H9 (cell line): ENCODE measurements around the gene SLC45A1. TPM values are rescaled to one million over a fixed set of nuclear protein-coding genes. Genes with fewer than 3 reads are reported as not detected.

Source experiments
- DNase-seq: peaks from one replicate; pipeline ENCODE4 v3.0.0-alpha.2; 2017
- H2AFZ ChIP-seq: one replicate; pipeline ENCODE4 v1.6.1; 2013; ENCODE audit warnings: mild to moderate bottlenecking, low read length, control low read depth, moderate library complexity
- H2AK5ac ChIP-seq: 2 replicates; pipeline ENCODE4 v1.6.1; 2013; ENCODE audit warnings: low read length, control low read depth, mixed read lengths; ENCODE audit not compliant: insufficient read length
- H2BK120ac ChIP-seq: one replicate; pipeline ENCODE4 v1.6.1; 2013; ENCODE audit warnings: low read depth, mild to moderate bottlenecking, low read length, control low read depth, inconsistent platforms; ENCODE audit not compliant: poor library complexity, severe bottlenecking
- H2BK12ac ChIP-seq: 2 replicates; pipeline ENCODE4 v1.6.1; 2013; ENCODE audit warnings: low read length, control low read depth, mixed read lengths, low read depth; ENCODE audit not compliant: insufficient read length
- H2BK15ac ChIP-seq: 2 replicates; pipeline ENCODE4 v1.6.1; 2013; ENCODE audit warnings: low read depth, low read length, control low read depth
- H2BK20ac ChIP-seq: one replicate; pipeline ENCODE4 v1.6.1; 2013; ENCODE audit warnings: low read depth, mild to moderate bottlenecking, low read length, control low read depth, inconsistent platforms; ENCODE audit not compliant: poor library complexity, severe bottlenecking
- H2BK5ac ChIP-seq: 2 replicates; pipeline ENCODE4 v1.6.1; 2013; ENCODE audit warnings: low read length, control low read depth, mixed read lengths; ENCODE audit not compliant: insufficient read length
- H3K14ac ChIP-seq: 2 replicates; pipeline ENCODE4 v1.6.1; 2013; ENCODE audit warnings: low read length, control low read depth; ENCODE audit not compliant: insufficient read depth
- H3K18ac ChIP-seq: 2 replicates; pipeline ENCODE4 v1.6.1; 2013; ENCODE audit warnings: low read depth, mild to moderate bottlenecking, mixed read lengths, low read length, control low read depth; ENCODE audit not compliant: insufficient read length
- H3K23ac ChIP-seq: 2 replicates; pipeline ENCODE4 v1.6.1; 2013; ENCODE audit warnings: low read length, control low read depth, mixed read lengths, low read depth; ENCODE audit not compliant: insufficient read length
- H3K23me2 ChIP-seq: 2 replicates; pipeline ENCODE4 v1.6.1; 2013; ENCODE audit warnings: low read depth, mild to moderate bottlenecking, mixed read lengths, low read length, control low read depth; ENCODE audit not compliant: insufficient read length, poor library complexity, severe bottlenecking
- H3K27ac ChIP-seq: 2 replicates; pipeline ENCODE4 v1.5.1; 2013; ENCODE audit warnings: low read length, control low read depth, mixed read lengths, low read depth; ENCODE audit not compliant: insufficient read length
- H3K27me3 ChIP-seq: 2 replicates; pipeline ENCODE4 v1.6.1; 2013; ENCODE audit warnings: low read length, control low read depth, inconsistent platforms; ENCODE audit not compliant: insufficient read depth
- H3K4ac ChIP-seq: 2 replicates; pipeline ENCODE4 v1.6.1; 2013; ENCODE audit warnings: low read depth, mild to moderate bottlenecking, control low read depth, inconsistent platforms, low read length, moderate library complexity
- H3K4me1 ChIP-seq: 2 replicates; pipeline ENCODE4 v1.6.1; 2013; ENCODE audit warnings: low read length, control low read depth, inconsistent platforms; ENCODE audit not compliant: insufficient read depth
- H3K4me2 ChIP-seq: 2 replicates; pipeline ENCODE4 v1.6.1; 2013; ENCODE audit warnings: low read length, control low read depth, mixed read lengths; ENCODE audit not compliant: insufficient read length, insufficient read depth
- H3K56ac ChIP-seq: 2 replicates; pipeline ENCODE4 v1.6.1; 2013; ENCODE audit warnings: low read depth, mild to moderate bottlenecking, mixed read lengths, low read length, control low read depth; ENCODE audit not compliant: insufficient read length
- H3K79me1 ChIP-seq: 2 replicates; pipeline ENCODE4 v1.6.1; 2013; ENCODE audit warnings: low read depth, mild to moderate bottlenecking, moderate library complexity, low read length, control low read depth, inconsistent platforms; ENCODE audit not compliant: insufficient read depth, poor library complexity, severe bottlenecking
- H3K79me2 ChIP-seq: 2 replicates; pipeline ENCODE4 v1.6.1; 2013; ENCODE audit warnings: low read length, control low read depth, inconsistent platforms; ENCODE audit not compliant: insufficient read depth
- H3K9ac ChIP-seq: 2 replicates; pipeline ENCODE4 v1.6.1; 2013; ENCODE audit warnings: low read length, control low read depth, mixed read lengths; ENCODE audit not compliant: insufficient read length; ENCODE audit errors: extremely low read depth
- H3K9me3 ChIP-seq: one replicate; pipeline ENCODE4 v1.6.1; 2013; ENCODE audit warnings: low read depth, low read length, inconsistent platforms; ENCODE audit not compliant: control insufficient read depth
- H3T11ph ChIP-seq: one replicate; pipeline ENCODE4 v1.6.1; 2013; ENCODE audit warnings: mild to moderate bottlenecking, low read length, control low read depth, inconsistent platforms
- H4K20me1 ChIP-seq: one replicate; pipeline ENCODE4 v1.6.1; 2013; ENCODE audit not compliant: control insufficient read depth, insufficient read length, insufficient read depth
- H4K5ac ChIP-seq: 2 replicates; pipeline ENCODE4 v1.6.1; 2013; ENCODE audit warnings: low read depth, mild to moderate bottlenecking, mixed read lengths, low read length, control low read depth; ENCODE audit not compliant: insufficient read length
- H4K8ac ChIP-seq: replicated peaks from 2 replicates; pipeline ENCODE4 v1.6.1; 2013; ENCODE audit warnings: low read length, control low read depth, mixed read lengths, low read depth; ENCODE audit not compliant: insufficient read length
- H4K91ac ChIP-seq: 2 replicates; pipeline ENCODE4 v1.6.1; 2013; ENCODE audit warnings: low read depth, mild to moderate bottlenecking, moderate library complexity, mixed read lengths, low read length, control low read depth; ENCODE audit not compliant: insufficient read length
- H3K27ac Mint-ChIP-seq, 3 experiments: 2 replicates in 2 of 3; 3 replicates in 1 of 3; pipeline ENCODE4 v1.8.0; 2020 to 2021; ENCODE audit warnings: mixed read lengths in 3 of 3, mild to moderate bottlenecking in 1 of 3, moderate library complexity in 1 of 3
- H3K27me3 Mint-ChIP-seq: 2 replicates; pipeline ENCODE4 v1.8.0; 2021; ENCODE audit warnings: low read depth, mild to moderate bottlenecking, moderate library complexity, mixed read lengths
- H3K36me3 Mint-ChIP-seq, 3 experiments: 2 replicates in 2 of 3; 3 replicates in 1 of 3; pipeline ENCODE4 v1.8.0; 2020 to 2021; ENCODE audit warnings: low read depth in 3 of 3, mixed read lengths in 3 of 3; ENCODE audit not compliant: insufficient read depth in 1 of 3
- H3K4me1 Mint-ChIP-seq, 2 experiments: 2 replicates each; pipeline ENCODE4 v1.8.0; 2020; ENCODE audit warnings: mixed read lengths in 2 of 2
- H3K4me3 Mint-ChIP-seq, 2 experiments: 2 replicates in 1 of 2; 3 replicates in 1 of 2; pipeline ENCODE4 v1.8.0; 2020 to 2021; ENCODE audit warnings: mild to moderate bottlenecking in 2 of 2, mixed read lengths in 2 of 2, moderate library complexity in 1 of 2
- H3K9me3 Mint-ChIP-seq, 2 experiments: 2 replicates in 1 of 2; 3 replicates in 1 of 2; pipeline ENCODE4 v1.8.0; 2020; ENCODE audit warnings: mild to moderate bottlenecking in 2 of 2, mixed read lengths in 2 of 2, moderate library complexity in 1 of 2
- WGBS: extraction: QIAGEN DNeasy Blood & Tissue Kit; methylation state at CpG from one replicate; pipeline ENCODE4 v1.1.7; 2013; ENCODE audit warnings: missing lambda C conversion rate, low lambda C conversion rate, mixed read lengths; ENCODE audit not compliant: insufficient read length; ENCODE audit errors: extremely low coverage; 5-methylcytosine and 5-hydroxymethylcytosine counted together
- total RNA-seq: library from RNA; stranded (reverse); gene quantifications from 2 replicates; pipeline ENCODE4 v1.2.1, GENCODE V29; 2021
- TF ChIP-seq, protein P1 (sequence below): fragments of 200-600 bp; sonication (generic); conservative IDR thresholded peaks from 3 replicates; pipeline ENCODE4 v1.8.0; 2021; ENCODE audit warnings: antibody characterized with exemption, mild to moderate bottlenecking

Gene SLC45A1
- total RNA-seq, 1 experiment from 2014 or later: 0.63 TPM

DNA sequence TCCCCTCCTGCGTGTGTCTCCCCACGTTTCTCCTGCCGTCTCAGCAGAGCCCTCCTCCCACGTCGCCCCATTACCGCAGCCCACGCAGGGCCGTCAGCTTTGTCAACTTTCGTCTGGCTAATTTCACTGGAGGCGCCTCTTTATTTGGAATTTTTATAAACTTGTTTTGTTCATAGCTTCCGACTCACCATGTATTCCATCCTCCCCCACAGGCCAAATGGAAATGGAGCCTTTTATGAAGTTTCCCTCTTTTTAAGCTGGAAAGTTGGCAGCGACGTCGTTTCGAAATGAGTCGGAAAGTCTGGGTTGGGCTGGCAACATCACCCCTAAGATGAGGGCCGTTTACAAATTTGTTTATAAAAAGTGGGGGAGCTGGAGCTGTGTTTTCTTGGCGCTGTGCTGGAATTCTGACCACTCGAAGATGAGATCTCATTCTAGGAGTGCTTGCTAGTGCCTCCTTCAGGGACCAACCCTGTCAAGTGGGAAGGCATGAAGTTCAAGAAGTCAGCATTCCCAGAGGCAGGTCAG is 23.7 kb upstream of the SLC45A1 start:
- Mint-ChIP-seq H3K4me3 (no peak overlapping the region), H3K27me3 (no peaks in the 10 kb centered on the region), H3K9me3 (no peaks in the 10 kb centered on the region), H3K36me3 (no peaks in the 10 kb centered on the region), H3K27ac (no peak overlapping the region), H3K4me1 (no peaks in the 10 kb centered on the region)
- Histone ChIP-seq H2AFZ (no peak overlapping the region), H3K4me1 (no peaks in the 10 kb centered on the region), H3K27me3 (no peaks in the 10 kb centered on the region), H3K23me2 (no peaks in the 10 kb centered on the region), H3K56ac (no peak overlapping the region), H3K9ac (no peak overlapping the region), H3K27ac (no peak overlapping the region), H2AK5ac (no peak overlapping the region), H2BK20ac (no peak overlapping the region), H3K18ac (no peak overlapping the region), H4K8ac (no peak overlapping the region), H2BK12ac (no peak overlapping the region), H3K4me2 (no peak overlapping the region), H3T11ph (no peak overlapping the region), H3K23ac (no peak overlapping the region), H3K14ac (no peak overlapping the region), H2BK15ac (no peak overlapping the region), H4K20me1 (no peaks in the 10 kb centered on the region), H4K5ac (no peak overlapping the region), H3K79me2 (no peaks in the 10 kb centered on the region), H2BK120ac (no peak overlapping the region), H3K9me3 (no peaks in the 10 kb centered on the region), H3K79me1 (no peaks in the 10 kb centered on the region), H2BK5ac (no peak overlapping the region), H4K91ac (no peak overlapping the region), H3K4ac (no peak overlapping the region)
- no peak for DNase-seq
- no CpG with 5 or more reads among the region's 19 CpGs for WGBS
- TF ChIP-seq, protein P1, sequence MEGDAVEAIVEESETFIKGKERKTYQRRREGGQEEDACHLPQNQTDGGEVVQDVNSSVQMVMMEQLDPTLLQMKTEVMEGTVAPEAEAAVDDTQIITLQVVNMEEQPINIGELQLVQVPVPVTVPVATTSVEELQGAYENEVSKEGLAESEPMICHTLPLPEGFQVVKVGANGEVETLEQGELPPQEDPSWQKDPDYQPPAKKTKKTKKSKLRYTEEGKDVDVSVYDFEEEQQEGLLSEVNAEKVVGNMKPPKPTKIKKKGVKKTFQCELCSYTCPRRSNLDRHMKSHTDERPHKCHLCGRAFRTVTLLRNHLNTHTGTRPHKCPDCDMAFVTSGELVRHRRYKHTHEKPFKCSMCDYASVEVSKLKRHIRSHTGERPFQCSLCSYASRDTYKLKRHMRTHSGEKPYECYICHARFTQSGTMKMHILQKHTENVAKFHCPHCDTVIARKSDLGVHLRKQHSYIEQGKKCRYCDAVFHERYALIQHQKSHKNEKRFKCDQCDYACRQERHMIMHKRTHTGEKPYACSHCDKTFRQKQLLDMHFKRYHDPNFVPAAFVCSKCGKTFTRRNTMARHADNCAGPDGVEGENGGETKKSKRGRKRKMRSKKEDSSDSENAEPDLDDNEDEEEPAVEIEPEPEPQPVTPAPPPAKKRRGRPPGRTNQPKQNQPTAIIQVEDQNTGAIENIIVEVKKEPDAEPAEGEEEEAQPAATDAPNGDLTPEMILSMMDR: no peak
